Nephron (organoid): ENCODE data around the gene UQCRH.

Source experiments
- H3K27ac Mint-ChIP-seq, 3 experiments: 2 replicates each; pipeline ENCODE4 v1.8.0; 2020; ENCODE audit warnings: mixed read lengths in 3 of 3, mild to moderate bottlenecking in 2 of 3, moderate library complexity in 1 of 3
- H3K27me3 Mint-ChIP-seq: 2 replicates; pipeline ENCODE4 v1.8.0; 2021; ENCODE audit warnings: low read depth, mild to moderate bottlenecking, moderate library complexity, mixed read lengths
- H3K36me3 Mint-ChIP-seq: 2 replicates; pipeline ENCODE4 v1.8.0; 2020; ENCODE audit warnings: low read depth, mixed read lengths
- H3K4me1 Mint-ChIP-seq: 2 replicates; pipeline ENCODE4 v1.8.0; 2020; ENCODE audit warnings: mixed read lengths
- H3K4me3 Mint-ChIP-seq, 3 experiments: 2 replicates each; pipeline ENCODE4 v1.8.0; 2020; ENCODE audit warnings: mild to moderate bottlenecking in 3 of 3, mixed read lengths in 3 of 3, moderate library complexity in 2 of 3
- H3K9me3 Mint-ChIP-seq: 2 replicates; pipeline ENCODE4 v1.8.0; 2020; ENCODE audit warnings: mixed read lengths
- CTCF ChIP-seq, 3 experiments: fragments of 200-600 bp; sonication (generic); IDR thresholded peaks; one replicate each; pipeline ENCODE4 v1.5.0; 2021; ENCODE audit warnings: antibody characterized with exemption in 3 of 3; ENCODE audit not compliant: unreplicated experiment in 3 of 3

UQCRH gene

DNA sequence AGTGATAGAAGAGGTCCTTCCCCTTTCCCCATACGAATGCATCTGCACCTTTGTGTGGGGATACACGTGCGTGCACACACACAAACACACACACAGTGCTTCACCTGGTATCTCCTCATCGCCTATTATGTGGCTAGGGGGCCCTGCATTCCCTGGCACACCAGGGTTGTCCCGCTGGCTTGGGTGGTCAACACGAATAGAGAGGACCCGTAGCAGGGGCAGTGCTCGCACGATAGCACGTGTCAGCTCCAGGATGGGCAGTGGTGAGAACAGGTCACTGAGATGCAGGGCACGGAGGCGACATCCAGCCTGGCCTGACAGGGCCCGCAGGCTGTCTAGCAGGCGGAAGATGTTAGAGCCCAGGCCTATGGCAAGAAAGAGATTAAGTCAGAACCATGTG is 22.5 kb upstream of the UQCRH start:
- Mint-ChIP-seq H3K36me3 (peaks cover 75% of the 10 kb centered on the region), H3K27me3 (no peaks in the 10 kb centered on the region), H3K4me1 (peaks cover 15% of the 10 kb centered on the region), H3K4me3 (no peak overlapping the region), H3K27ac (no peak overlapping the region), H3K9me3 (no peaks in the 10 kb centered on the region)
- TF ChIP-seq CTCF (IDR thresholded peaks at IDR 0.05; ENCODE audit: unreplicated experiment in 3 of 3) = no peak

DNA sequence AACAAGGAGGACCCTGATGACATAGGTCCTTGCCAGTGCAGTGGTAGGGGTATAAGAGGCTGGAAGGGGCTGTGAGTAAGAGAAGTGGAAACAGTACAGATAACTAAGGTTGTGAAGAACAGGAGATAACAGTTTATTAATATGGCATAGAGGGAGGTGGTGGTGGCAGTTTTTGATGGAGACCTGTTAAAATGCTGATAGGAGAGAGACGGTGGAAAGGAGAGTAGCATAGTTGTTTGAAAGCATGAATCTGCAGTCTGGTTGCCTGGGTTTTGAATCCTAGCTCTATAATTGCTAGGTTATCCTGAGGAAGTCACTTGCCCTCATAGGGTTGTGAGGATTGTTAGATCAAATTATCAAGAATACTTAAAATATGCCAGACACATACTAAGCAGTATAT is 19.4 kb upstream of the UQCRH start:
- peaks cover 74% of the 10 kb centered on the region for H3K36me3 Mint-ChIP-seq
- no peak for TF ChIP-seq CTCF (IDR thresholded peaks at IDR 0.05; ENCODE audit: unreplicated experiment in 3 of 3)
- H3K4me1 Mint-ChIP-seq = peaks cover 25% of the 10 kb centered on the region
- H3K27ac Mint-ChIP-seq = no peak overlapping the region
- no peak overlapping the region for H3K4me3 Mint-ChIP-seq
- H3K9me3 Mint-ChIP-seq = no peaks in the 10 kb centered on the region
- no peaks in the 10 kb centered on the region for H3K27me3 Mint-ChIP-seq

DNA sequence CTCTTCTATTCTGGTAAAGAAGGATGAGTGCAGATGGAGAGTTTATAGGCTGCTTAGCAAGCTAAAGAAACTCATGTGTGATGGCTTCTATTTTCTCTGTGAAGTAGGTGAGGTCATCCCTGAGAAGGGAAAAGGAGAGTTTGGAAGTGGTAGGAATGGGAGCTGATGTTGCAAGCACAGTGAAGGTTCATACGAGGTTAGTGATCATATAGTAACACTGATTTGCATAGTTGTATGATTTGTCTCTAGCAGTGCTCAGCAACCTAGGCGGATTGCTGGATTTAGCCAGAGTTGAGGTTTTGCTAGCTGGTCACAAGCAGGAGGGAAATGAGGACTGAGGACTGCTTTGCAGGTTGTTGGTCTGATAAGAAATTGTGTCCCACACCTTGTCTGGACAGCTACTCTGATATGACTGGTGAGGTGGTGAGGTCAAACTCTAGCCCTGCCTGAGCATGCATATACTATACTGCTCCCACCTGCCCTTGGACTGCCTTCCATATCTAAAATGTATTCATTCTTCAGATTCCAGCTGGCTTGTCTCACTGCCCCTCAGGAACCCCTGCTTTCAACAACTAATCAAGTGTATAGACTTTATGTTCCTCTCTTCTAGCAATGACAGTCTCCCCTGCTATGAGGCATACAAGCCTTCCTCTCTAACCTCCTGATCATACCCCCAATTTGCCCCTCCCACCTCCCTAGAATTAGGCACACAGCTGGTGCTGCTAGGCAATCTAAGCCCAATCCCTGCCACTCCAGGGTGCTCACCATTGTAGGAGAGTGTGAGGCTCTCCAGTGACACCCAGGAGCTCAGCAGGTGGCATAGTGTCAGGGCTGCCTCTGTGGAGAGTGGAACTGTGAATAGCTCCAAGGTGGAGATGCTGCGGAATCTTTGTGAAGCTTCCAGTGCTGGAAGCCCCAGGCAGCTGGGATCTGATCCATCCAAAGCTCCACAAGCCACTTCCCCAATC is 18.6 kb upstream of the UQCRH start:
- TF ChIP-seq CTCF (IDR thresholded peaks at IDR 0.05; ENCODE audit: unreplicated experiment in 3 of 3) = no peak

DNA sequence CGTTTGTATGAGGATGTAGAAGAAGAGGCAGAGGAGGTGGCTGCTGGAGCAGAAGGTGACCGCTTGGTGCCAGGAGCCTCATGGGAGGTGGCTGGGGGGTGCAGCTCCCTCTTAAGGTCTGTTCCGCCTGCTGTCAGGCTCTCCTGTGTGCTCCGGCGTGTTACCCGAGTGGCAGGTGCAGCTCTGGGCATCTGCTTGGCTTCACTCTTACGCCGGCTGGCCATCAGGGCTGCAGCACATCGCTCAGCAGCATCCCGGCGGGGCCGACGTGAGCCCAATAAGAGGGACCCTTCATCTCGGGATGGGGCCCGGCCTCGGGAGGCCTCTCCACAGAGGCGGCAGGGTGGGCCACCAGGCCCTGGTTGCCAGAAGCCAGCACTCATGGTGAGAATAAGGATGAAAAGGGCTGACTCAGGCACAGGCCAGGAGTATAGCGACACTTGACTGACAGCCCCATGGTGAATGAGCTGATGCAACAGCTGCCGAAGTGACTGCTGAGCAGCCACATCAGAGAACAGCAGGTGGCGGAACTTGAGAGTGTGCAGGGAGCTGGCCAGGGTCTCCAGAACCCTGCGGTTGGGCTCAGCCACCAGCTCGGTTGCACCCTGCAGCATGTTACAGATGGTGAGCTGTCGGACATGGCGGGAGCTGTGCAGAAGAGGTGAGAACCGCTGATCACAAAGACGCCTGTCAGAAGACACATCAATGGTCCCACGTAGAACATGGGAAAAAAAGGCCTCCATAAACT is 17.6 kb upstream of the UQCRH start:
- Mint-ChIP-seq H3K9me3 (no peaks in the 10 kb centered on the region), H3K27ac (no peak overlapping the region), H3K27me3 (no peaks in the 10 kb centered on the region), H3K4me3 (no peak overlapping the region), H3K36me3 (peaks cover 73% of the 10 kb centered on the region), H3K4me1 (peaks cover 25% of the 10 kb centered on the region)
- TF ChIP-seq CTCF (IDR thresholded peaks at IDR 0.05; ENCODE audit: unreplicated experiment in 3 of 3) = no peak

More for the DNA sequence above, 18.6 kb upstream of the UQCRH start:
- H3K27me3 Mint-ChIP-seq = no peaks in the 10 kb centered on the region
- peaks cover 75% of the 10 kb centered on the region for H3K36me3 Mint-ChIP-seq
- no peaks in the 10 kb centered on the region for H3K9me3 Mint-ChIP-seq
- peaks cover 25% of the 10 kb centered on the region for H3K4me1 Mint-ChIP-seq
- H3K27ac Mint-ChIP-seq = peak overlapping the region in 1 of 3 experiments; percentile 19
- no peak overlapping the region for H3K4me3 Mint-ChIP-seq

GRCh38 chr1:46288485-46289133 is 14.9 kb upstream of the UQCRH start:
- Mint-ChIP-seq H3K4me3 (no peak overlapping the region), H3K27ac (no peak overlapping the region), H3K27me3 (no peaks in the 10 kb centered on the region), H3K36me3 (peaks cover 58% of the 10 kb centered on the region), H3K9me3 (no peaks in the 10 kb centered on the region), H3K4me1 (peaks cover 25% of the 10 kb centered on the region)
- no peak for TF ChIP-seq CTCF (IDR thresholded peaks at IDR 0.05; ENCODE audit: unreplicated experiment in 3 of 3)
